K562 (cell line): ENCODE results near the gene ITGB2. TPM values are rescaled to one million over a fixed set of nuclear protein-coding genes. Genes with fewer than 3 reads are reported as not detected.

Experiments
- ATAC-seq: fragments of 200-7000 bp; cut with Tn5 transposase; 3 replicates; pipeline ENCODE4 v1.9.1; 2020; ENCODE audit warnings: moderate library complexity
- BruUV-seq: library from RNA; stranded (reverse); fragments of 400-500 nt; replicated peaks from 2 replicates; lab custom pipeline; 2021; lab: Mats Ljungman, UMichigan
- CTCF ChIA-PET: fragments of 300-600 bp; formaldehyde crosslinking; extraction: SDS; loops from one replicate; lab custom pipeline; 2021; ENCODE audit warnings: low intra/inter-chr PET ratio; lab: Yijun Ruan, JAX
- POLR2A ChIA-PET: fragments of 300-600, 350-650 bp; sonication (Branson Sonifier 250); formaldehyde crosslinking; extraction: SDS; loops from one replicate; lab custom pipeline; 2021; ENCODE audit warnings: antibody characterized with exemption, inconsistent platforms; lab: Yijun Ruan, JAX
- DNase-seq, 4 experiments: peaks; one replicate each; pipeline versions ENCODE4 v3.0.0 to v3.0.0-alpha.2; 2011 to 2018; ENCODE audit warnings: low spot score in 3 of 4, mixed read lengths in 3 of 4; ENCODE audit errors: extremely low read depth in 1 of 4
- FAIRE-seq: peaks from 2 replicates; lab custom pipeline; 2011; peaks lifted over from hg19 to GRCh38; lab: Jason Lieb, UNC
- H2AFZ ChIP-seq: 2 replicates; pipeline ENCODE4 v1.6.0; 2011; ENCODE audit warnings: low read depth, low read length, control low read depth, inconsistent platforms
- H3K27ac ChIP-seq: fragments of 200-600 bp; 3 replicates; pipeline ENCODE4 v1.8.0; 2011; ENCODE audit warnings: low read depth, mild to moderate bottlenecking, control low read depth, inconsistent platforms, low read length, moderate library complexity, mixed read lengths; ENCODE audit errors: extremely low read depth
- H3K27me3 ChIP-seq, 2 experiments: fragments of 300-600 bp in 1 of 2; 2 replicates in 1 of 2; 3 replicates in 1 of 2; pipeline versions ENCODE4 v1.6.0 to v1.8.0; 2011; ENCODE audit warnings: inconsistent platforms in 2 of 2, low read length in 2 of 2, mild to moderate bottlenecking in 1 of 2, mixed read lengths in 1 of 2, moderate library complexity in 1 of 2; ENCODE audit not compliant: control insufficient read depth in 2 of 2, insufficient read depth in 2 of 2
- H3K36me3 ChIP-seq: fragments of 300-600 bp; 3 replicates; pipeline ENCODE4 v1.8.0; 2011; ENCODE audit warnings: mild to moderate bottlenecking, low read length, inconsistent platforms; ENCODE audit not compliant: control insufficient read depth, insufficient read depth
- H3K4me1 ChIP-seq, 2 experiments: fragments of 200-600 bp in 1 of 2; replicated peaks in 1 of 2; 2 replicates in 1 of 2; 3 replicates in 1 of 2; pipeline versions ENCODE4 v1.5.1 to v1.8.0; 2011; ENCODE audit warnings: inconsistent platforms in 2 of 2, low read length in 2 of 2, mild to moderate bottlenecking in 1 of 2, mixed read lengths in 1 of 2, moderate library complexity in 1 of 2; ENCODE audit not compliant: control insufficient read depth in 2 of 2, insufficient read depth in 2 of 2
- H3K4me2 ChIP-seq: 2 replicates; pipeline ENCODE4 v1.6.1; 2011; ENCODE audit warnings: low read length, control low read depth, inconsistent platforms, mixed read lengths; ENCODE audit not compliant: insufficient read depth
- H3K4me3 ChIP-seq: fragments of 200-600 bp; sonication (generic), shearing (Covaris generic); 2 replicates; pipeline ENCODE4 v1.5.1; 2016; ENCODE audit warnings: control low read depth, inconsistent platforms
- H3K79me2 ChIP-seq: fragments of 200-600 bp; 3 replicates; pipeline ENCODE4 v1.8.0; 2011; ENCODE audit warnings: low read length, inconsistent platforms; ENCODE audit not compliant: control insufficient read depth, insufficient read depth
- H3K9ac ChIP-seq, 2 experiments: 2 replicates each; pipeline versions ENCODE4 v1.6.0 to v1.6.1; 2011; ENCODE audit warnings: low read depth in 2 of 2, low read length in 2 of 2, control low read depth in 1 of 2, inconsistent platforms in 1 of 2, mild to moderate bottlenecking in 1 of 2, mixed read lengths in 1 of 2; ENCODE audit not compliant: insufficient read depth in 1 of 2
- H3K9me1 ChIP-seq: one replicate; pipeline ENCODE4 v1.6.0; 2011; ENCODE audit warnings: inconsistent platforms, mild to moderate bottlenecking, low read length, moderate library complexity; ENCODE audit not compliant: control insufficient read depth, insufficient read depth
- H3K9me3 ChIP-seq: replicated peaks from 2 replicates; pipeline ENCODE4 v1.5.1; 2011; ENCODE audit warnings: low read depth, low read length, inconsistent platforms; ENCODE audit not compliant: control insufficient read depth, insufficient read depth
- H4K20me1 ChIP-seq: replicated peaks from 2 replicates; pipeline ENCODE4 v1.6.1; 2011; ENCODE audit warnings: low read length, inconsistent platforms, mixed read lengths; ENCODE audit not compliant: control insufficient read depth, insufficient read depth
- CAMTA2 ChIP-seq: fragments of 250-450 bp; sonication (Bioruptor Pico); conservative IDR thresholded peaks from 2 replicates; pipeline ENCODE4 v1.5.1; 2022
- CBFA2T2 ChIP-seq: fragments of 450-650 bp; conservative IDR thresholded peaks from 2 replicates; pipeline ENCODE4 v1.6.1; 2017; ENCODE audit warnings: mild to moderate bottlenecking
- CEBPB ChIP-seq: fragments of 450-650 bp; IDR thresholded peaks from 2 replicates; pipeline ENCODE4 v1.6.1; 2016; ENCODE audit warnings: missing genetic modification characterization, missing compliant biosample characterization
- ERF ChIP-seq: fragments of 450-650 bp; formaldehyde crosslinking; IDR thresholded peaks from 2 replicates; pipeline ENCODE4 v1.4.0; 2020; ENCODE audit warnings: mild to moderate bottlenecking, mixed read lengths
- HDAC6 ChIP-seq: IDR thresholded peaks from 2 replicates; pipeline ENCODE4 v1.6.1; 2012; ENCODE audit warnings: low read depth, mild to moderate bottlenecking, control low read depth, inconsistent platforms, low read length, moderate library complexity
- HIVEP1 ChIP-seq: fragments of 250-450 bp; sonication (Bioruptor Pico); IDR thresholded peaks from 2 replicates; pipeline ENCODE4 v1.4.0; 2020; ENCODE audit warnings: mild to moderate bottlenecking
- JUN ChIP-seq, 2 experiments: sonication (generic) in 1 of 2; formaldehyde crosslinking in 1 of 2; IDR thresholded peaks; 2 replicates each; pipeline versions ENCODE4 v1.6.1 to v1.8.0; 2012 to 2022; ENCODE audit warnings: borderline replicate concordance in 2 of 2, mild to moderate bottlenecking in 2 of 2, improper control_type of control experiment in 1 of 2, low read depth in 1 of 2, low read length in 1 of 2, missing genetic modification reagents in 1 of 2
- JUNB ChIP-seq: fragments of 450-650 bp; formaldehyde crosslinking; conservative IDR thresholded peaks from 2 replicates; pipeline ENCODE4 v1.4.0; 2020; ENCODE audit warnings: mild to moderate bottlenecking
- JUND ChIP-seq, 2 experiments: IDR thresholded peaks; 2 replicates in 1 of 2; 3 replicates in 1 of 2; pipeline ENCODE4 v1.6.1; 2011; ENCODE audit warnings: borderline replicate concordance in 2 of 2, low read depth in 2 of 2, low read length in 2 of 2, improper control_type of control experiment in 1 of 2, missing biosample characterization in 1 of 2, missing genetic modification characterization in 1 of 2, missing genetic modification reagents in 1 of 2
- MCM5 ChIP-seq: fragments of 450-650 bp; IDR thresholded peaks from 2 replicates; pipeline ENCODE4 v1.6.1; 2016; ENCODE audit warnings: low read depth
- MIER1 ChIP-seq: fragments of 450-650 bp; IDR thresholded peaks from 2 replicates; pipeline ENCODE4 v1.6.1; 2016; ENCODE audit warnings: antibody characterized with exemption, mild to moderate bottlenecking, low read depth
- NR4A1 ChIP-seq, 2 experiments: fragments of 250-450 bp in 1 of 2; fragments of 450-650 bp in 1 of 2; sonication (Bioruptor Pico) in 1 of 2; IDR thresholded peaks; 2 replicates each; pipeline versions ENCODE4 v1.4.0 to v1.6.1; 2016 to 2020; ENCODE audit warnings: mild to moderate bottlenecking in 2 of 2, missing compliant biosample characterization in 1 of 2, missing genetic modification characterization in 1 of 2, moderate library complexity in 1 of 2
- RAD51 ChIP-seq: fragments of 450-650 bp; IDR thresholded peaks from 2 replicates; pipeline ENCODE4 v1.7.1; 2016; ENCODE audit warnings: low read depth, mild to moderate bottlenecking, borderline replicate concordance
- RFX5 ChIP-seq: IDR thresholded peaks from 2 replicates; pipeline ENCODE4 v1.6.1; 2011; ENCODE audit warnings: low read depth, mild to moderate bottlenecking, improper control_type of control experiment, low read length
- STAT5B ChIP-seq: fragments of 250-450 bp; sonication (Bioruptor Pico); IDR thresholded peaks from 2 replicates; pipeline ENCODE4 v1.8.0; 2021; ENCODE audit warnings: mild to moderate bottlenecking, inconsistent platforms
- TAF1 ChIP-seq: IDR thresholded peaks from 2 replicates; pipeline ENCODE4 v1.6.1; 2011; ENCODE audit warnings: mild to moderate bottlenecking, low read length, moderate library complexity; ENCODE audit not compliant: insufficient read depth, control insufficient read depth, severe bottlenecking; ENCODE audit errors: extremely low read depth
- TAF7 ChIP-seq: fragments of 450-650 bp; IDR thresholded peaks from 2 replicates; pipeline ENCODE4 v1.6.1; 2016; ENCODE audit warnings: missing genetic modification characterization, missing compliant biosample characterization
- ZKSCAN8 ChIP-seq: fragments of 200-800 bp; sonication (Bioruptor generic); IDR thresholded peaks from 2 replicates; pipeline ENCODE4 v1.6.1; 2016; ENCODE audit warnings: missing genetic modification characterization, missing compliant biosample characterization
- ZNF174 ChIP-seq: fragments of 250-450 bp; sonication (Bioruptor Pico); IDR thresholded peaks from 2 replicates; pipeline ENCODE4 v1.4.0; 2020; ENCODE audit warnings: mild to moderate bottlenecking
- ZNF324 ChIP-seq: fragments of 250-450 bp; sonication (Bioruptor Pico); IDR thresholded peaks from 2 replicates; pipeline ENCODE4 v1.4.0; 2020; ENCODE audit warnings: mild to moderate bottlenecking
- ZNF589 ChIP-seq: fragments of 200-800 bp; sonication (Bioruptor generic); IDR thresholded peaks from 2 replicates; pipeline ENCODE4 v1.6.1; 2016; ENCODE audit warnings: low read depth, missing genetic modification characterization, missing compliant biosample characterization
- WGBS: fragments of 100-300 bp; shearing (Covaris generic); methylation state at CpG from one replicate; pipeline ENCODE4 v1.1.6; 2016; ENCODE audit warnings: low coverage, mixed read lengths; ENCODE audit not compliant: insufficient coverage; ENCODE audit errors: missing lambda C conversion rate; 5-methylcytosine and 5-hydroxymethylcytosine counted together
- in situ Hi-C: fragments of 300-500 bp; cut with MboI; formaldehyde crosslinking; loops from 4 replicates; pipeline ENCODE4 v1.15.0; 2018; ENCODE audit warnings: inconsistent platforms, mixed read lengths
- intact Hi-C: fragments of 100-400 bp; cut with micrococcal nuclease; formaldehyde crosslinking; loops from 2 replicates; pipeline ENCODE4 v1.14.2; 2022
- polyA plus RNA-seq, 8 experiments: library from polyadenylated mRNA; depleted of rRNA in 4 of 8; stranded (reverse) in 5 of 8; unstranded in 3 of 8; fragments of >200 nt; fragmentation: Nextera tagmentation in 2 of 8; fragmentation: Illumina TruSeq in 1 of 8; extraction: Ambion mirVana in 2 of 8; extraction: Trizol in 1 of 8; gene quantifications; 2 replicates each; pipeline versions ENCODE4 v1.2.1 to v1.2.3, GENCODE V29; 2011 to 2014; ENCODE audit warnings: inconsistent platforms in 1 of 8, missing spikeins in 1 of 8
- total RNA-seq, 7 experiments: library from RNA; depleted of rRNA in 6 of 7; stranded (reverse); fragments of >200 nt in 6 of 7; fragmentation: Illumina TruSeq in 2 of 7; extraction: Trizol in 2 of 7; gene quantifications; 2 replicates each; pipeline versions ENCODE4 v1.2.1 to v1.2.3, GENCODE V29; 2011 to 2021; ENCODE audit warnings: low replicate concordance in 1 of 7

The ITGB2 gene
- total and polyA plus RNA-seq, 9 of the 15 experiments (the other 6 are each of a cell fraction or from before 2014, with no cell fraction given), result 0.07 to 1.3 (median 0.51) TPM; not detected in 2

GRCh38 chr21:44874240-44874496 is 46.5 kb downstream of the ITGB2 start (continued):
- TF ChIP-seq MCM5, result no peak
- TF ChIP-seq JUN (IDR thresholded peaks at IDR 0.05; ENCODE audit: borderline replicate concordance, low read depth, low read length), result no peak
- TF ChIP-seq JUN (CRISPR knock-in tag; IDR thresholded peaks at IDR 0.05; ENCODE audit: borderline replicate concordance), result 0 out of 2 replicates have a peak, but pooled peaks have one; percentile 38
- no peak for TF ChIP-seq JUND (IDR thresholded peaks at IDR 0.05; ENCODE audit: borderline replicate concordance, low read depth, low read length)
- no peak for TF ChIP-seq JUND (tag; IDR thresholded peaks at IDR 0.05; ENCODE audit: borderline replicate concordance, low read depth, low read length)
- TF ChIP-seq ZNF589, result peak; percentile 79; the same call in 1 of the 2 replicates
- no peak for TF ChIP-seq STAT5B (CRISPR knock-in tag)

GRCh38 chr21:44873356-44874239 is 47.1 kb downstream of the ITGB2 start, which contains the start of gene PTTG1IP:
TSS of gene PTTG1IP (minus strand) at chr21:44873690. CDS start at chr21:44873616, 74 bp downstream.
- BruUV-seq, result no TSS peak
- ATAC-seq (peak; percentile 85), FAIRE-seq (peak; percentile 74), DNase-seq (peak; percentile 100)
- Histone ChIP-seq H3K79me2 (peaks cover 49% of the 10 kb centered on the region), H3K4me1 (peaks cover 45 to 54% of the 10 kb centered on the region in 2 experiments), H3K27ac (peak within 1 kb of the TSS; percentile 74), H3K4me3 (peak within 1 kb of the TSS; percentile 67), H2AFZ (peak within 1 kb of the TSS; percentile 78), H3K9me1 (peaks cover 18% of the 10 kb centered on the region), H3K4me2 (peak within 1 kb of the TSS; percentile 85), H3K36me3 (no peaks in the 10 kb centered on the region), H3K27me3 (no peaks in the 10 kb centered on the region), H4K20me1 (peaks cover 31% of the 10 kb centered on the region), H3K9ac (peak within 1 kb of the TSS; percentile 74 to 95), H3K9me3 (no peaks in the 10 kb centered on the region)
- ChIA-PET CTCF (no interaction called here), POLR2A (interaction anchor here (0.5 to 1.8 kb wide), 16 partner anchors 9 to 1380 kb away, joined by 3 to 8 read pairs (median 4); partner anchors contain the start of gene UBE2G2)
- intact Hi-C loops (loop anchor here (1.0 to 2.0 kb wide), 2 partner anchors 19 to 71 kb away; no protein-coding TSS in a partner anchor), in situ Hi-C loops (no loop called here)
- WGBS, result under 1% methylated on average over 91 of the region's 123 CpGs
- TF ChIP-seq MIER1 (no peak), HIVEP1 (CRISPR knock-in tag) (peak; percentile 85; the same call in 1 of the 2 replicates), TAF1 (peak; percentile 73), NR4A1 (CRISPR knock-in tag; IDR thresholded peaks at IDR 0.05) (0 out of 2 replicates have a peak, but pooled peaks have one; percentile 56), NR4A1 (tag; IDR thresholded peaks at IDR 0.05) (no peak), HDAC6 (no peak), CBFA2T2 (no peak), JUNB (no peak), TAF7 (tag) (no peak), ZKSCAN8 (no peak), RFX5 (no peak), CEBPB (tag) (no peak), ERF (CRISPR knock-in tag) (no peak; the same call in 1 of the 2 replicates), ZNF174 (CRISPR knock-in tag) (no peak), CAMTA2 (no peak), RAD51 (no peak), ZNF324 (no peak)
